Activated T-helper 1 cell treated with anti-CD3 and anti-CD28 coated beads, Interleukin-2, amount 50 U/mL, for 16 hours (primary cell): Measurements from ENCODE around the gene CBY3.
A peak's percentile ranks its signal among the peaks of the same experiment; 100 is the strongest.
"Not testable (repeated sequence)": the region's sequence is repeated elsewhere in the genome, so short reads cannot be mapped to it uniquely, and the experiment has no call there.

Experiments
- DNase-seq, 2 donors: peaks; one replicate each; pipeline ENCODE4 v3.0.0-alpha.2; 2020; ENCODE audit warnings: low read depth in 1 of 2, low spot score in 1 of 2

CBY3 gene

GRCh38 chr5:179680780-179681401 lies at the start of gene CBY3:
Gene CBY3, minus strand, starts transcription at chr5:179681034. Its CDS starts 116 bp downstream, at chr5:179680918.
- DNase-seq = no peak

- no peak for DNase-seq
Observed at GRCh38 chr5:179730356-179730755, 49.5 kb upstream of the CBY3 start.

GRCh38 chr5:179729727-179730126 lies 48.9 kb upstream of the CBY3 start:
- no peak for DNase-seq

- DNase-seq = no peak
Observed at GRCh38 chr5:179729303-179729702, 48.5 kb upstream of the CBY3 start.

- DNase-seq = no peak
Observed at GRCh38 chr5:179727106-179727505, 46.3 kb upstream of the CBY3 start.

GRCh38 chr5:179724163-179724562 lies 43.3 kb upstream of the CBY3 start:
- no peak for DNase-seq

- no peak for DNase-seq
Observed at GRCh38 chr5:179720222-179720621, 39.4 kb upstream of the CBY3 start.

- DNase-seq = no peak
Observed at GRCh38 chr5:179716286-179716685, 35.5 kb upstream of the CBY3 start.

- DNase-seq = no peak
Observed at GRCh38 chr5:179700401-179700918, 19.6 kb upstream of the CBY3 start.

- no peak for DNase-seq
Observed at GRCh38 chr5:179699616-179700237, 18.9 kb upstream of the CBY3 start.

- no peak for DNase-seq
Observed at GRCh38 chr5:179698935-179699615, 18.2 kb upstream of the CBY3 start, which contains the start of gene CANX. Gene CANX, plus strand, starts transcription at chr5:179698967. Its CDS starts 6,715 bp downstream, at chr5:179705682.

GRCh38 chr5:179697993-179698934 lies 17.4 kb upstream of the CBY3 start:
- peak; percentile 97 to 99 for DNase-seq

- not testable (repeated sequence) for DNase-seq
Observed at GRCh38 chr5:179697543-179697942, 16.7 kb upstream of the CBY3 start.

GRCh38 chr5:179697108-179697507 lies 16.3 kb upstream of the CBY3 start:
- DNase-seq = no peak

GRCh38 chr5:179696603-179697002 lies 15.8 kb upstream of the CBY3 start:
- no peak for DNase-seq

- DNase-seq = no peak
Observed at GRCh38 chr5:179694561-179694960, 13.7 kb upstream of the CBY3 start.

GRCh38 chr5:179689212-179689611 lies 8.4 kb upstream of the CBY3 start:
- DNase-seq = not testable (repeated sequence)

GRCh38 chr5:179680014-179680779 lies 637 bp downstream of the CBY3 start:
- no peak for DNase-seq

- peak; percentile 33 to 50 for DNase-seq
Observed at GRCh38 chr5:179679014-179679674, 1.7 kb downstream of the CBY3 start.
